ENCODE data around the gene KXD1.

- TF ChIP-seq POLR2AphosphoS5 (IDR thresholded peaks at IDR 0.05; ENCODE audit: low read depth, low read length): no peak
- no peak for TF ChIP-seq POLR2A (IDR thresholded peaks at IDR 0.05; ENCODE audit: low read depth, low read length)
- no peak for TF ChIP-seq TAF1 (IDR thresholded peaks at IDR 0.05; ENCODE audit: borderline replicate concordance, low read depth, low read length)
Observed at GRCh38 chr19:18566953-18567352, 9.3 kb downstream of the KXD1 start.

Measured in GM12892 (cell line).